HG02571 (cell line): Measurements from ENCODE around the gene SPATS2L.

ENCODE experiments used
- ATAC-seq: cut with Tn5 transposase; IDR thresholded peaks from one replicate; pipeline ENCODE4 v1.9.1; 2021; ENCODE audit warnings: mild to moderate bottlenecking, moderate library complexity; ENCODE audit not compliant: unreplicated experiment

SPATS2L gene

GRCh38 chr2:200348897-200349563 lies 42.5 kb downstream of the SPATS2L start:
- no peak for ATAC-seq

- ATAC-seq = no peak
These were observed 43.4 kb downstream of the SPATS2L start for GRCh38 chr2:200349868-200350267.

GRCh38 chr2:200350850-200351285 lies 44.4 kb downstream of the SPATS2L start:
- ATAC-seq = no peak

- no peak for ATAC-seq
These were observed 45.3 kb downstream of the SPATS2L start for GRCh38 chr2:200351815-200352214.

- no peak for ATAC-seq
These were observed 46.1 kb downstream of the SPATS2L start for GRCh38 chr2:200352636-200353035.

- ATAC-seq = no peak
These were observed 46.6 kb downstream of the SPATS2L start for GRCh38 chr2:200353120-200353519.

GRCh38 chr2:200353874-200354273 lies 47.4 kb downstream of the SPATS2L start:
- ATAC-seq = no peak

GRCh38 chr2:200354833-200355751 lies 48.6 kb downstream of the SPATS2L start:
- ATAC-seq = no peak

DNA sequence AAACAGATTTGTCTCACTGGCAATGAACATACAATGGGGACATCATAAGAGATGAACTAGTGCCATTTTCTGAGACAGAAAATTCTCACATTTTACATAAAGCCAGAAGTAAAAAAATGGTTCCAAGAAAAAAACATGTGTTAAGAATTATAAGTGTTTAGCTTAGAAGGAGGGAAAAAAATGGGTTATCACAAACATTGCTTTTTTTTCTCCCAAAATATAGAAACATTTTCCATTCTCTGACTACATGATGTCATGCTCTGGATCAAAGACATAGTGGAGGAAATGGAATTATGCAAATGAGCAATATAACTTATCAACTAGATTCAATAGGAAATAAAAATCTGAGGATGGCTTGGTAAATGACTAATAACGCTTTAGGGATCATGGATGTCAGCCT lies 49.8 kb downstream of the SPATS2L start:
- ATAC-seq = no peak

DNA sequence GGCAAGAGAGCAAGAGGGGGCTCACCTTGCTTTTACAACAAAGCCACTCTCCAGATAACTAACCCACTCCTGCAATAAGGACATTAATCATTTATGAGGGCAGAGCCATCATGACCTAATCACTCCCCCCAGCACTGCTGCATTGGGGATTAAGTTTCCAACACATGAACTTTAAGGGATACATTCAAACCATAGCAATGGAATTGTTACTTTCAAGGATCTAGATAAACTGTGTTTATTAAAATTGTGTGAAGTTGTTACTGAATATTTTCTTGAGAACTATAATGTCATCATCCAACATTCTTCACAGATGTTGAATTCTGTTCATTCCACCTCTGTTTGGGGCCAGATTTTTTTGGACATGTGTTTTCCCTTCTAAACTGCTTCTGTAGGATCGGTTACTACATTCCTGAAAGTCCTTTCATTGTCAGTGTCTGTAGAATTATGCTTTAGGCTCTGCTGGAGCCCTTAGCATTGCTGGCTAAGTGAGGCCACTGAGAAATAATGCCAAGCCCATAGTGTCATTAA lies 50.4 kb downstream of the SPATS2L start:
- ATAC-seq = no peak

DNA sequence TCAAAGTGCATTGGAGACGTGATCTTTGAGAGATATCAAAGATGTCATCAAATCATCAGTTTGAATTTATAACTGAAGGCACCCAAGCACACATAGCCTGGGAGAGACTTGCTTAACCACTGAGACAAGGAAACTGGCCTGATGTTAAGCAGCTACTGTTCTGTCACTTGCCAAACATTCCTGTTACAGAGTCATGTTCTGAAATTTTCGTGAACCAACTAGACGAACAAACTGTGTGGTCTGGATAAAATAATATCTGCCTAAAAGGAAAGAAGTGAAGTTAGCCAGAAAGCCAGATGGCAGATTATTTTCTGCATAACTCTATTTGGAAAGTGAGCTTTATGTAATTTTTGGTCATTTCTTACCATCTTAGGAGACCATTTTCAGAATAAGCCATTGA lies 51.4 kb downstream of the SPATS2L start:
- ATAC-seq = no peak

DNA sequence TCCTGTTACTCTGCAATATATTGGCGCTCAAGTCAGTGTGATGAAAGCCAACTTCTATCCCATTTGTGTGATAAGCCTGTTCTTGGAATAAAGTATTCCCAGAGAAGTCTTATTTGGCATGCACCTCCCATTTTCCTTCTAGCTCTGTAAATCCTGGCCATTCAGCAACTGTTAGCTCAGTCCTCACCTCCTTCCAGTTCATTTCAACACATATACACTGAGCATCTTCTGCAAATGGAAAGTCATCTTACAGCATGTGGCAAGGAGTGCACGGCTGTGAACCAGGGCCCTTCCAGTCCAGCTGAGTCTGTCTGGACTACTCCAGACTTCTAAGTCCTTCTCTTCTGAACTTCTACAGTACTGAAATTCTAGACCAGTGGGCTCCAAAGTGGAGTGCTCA lies 53.1 kb downstream of the SPATS2L start:
- ATAC-seq = no peak

- ATAC-seq = no peak
These were observed 53.9 kb downstream of the SPATS2L start for GRCh38 chr2:200360364-200360763.

- no peak for ATAC-seq
These were observed 55.9 kb downstream of the SPATS2L start for GRCh38 chr2:200362202-200362917.

DNA sequence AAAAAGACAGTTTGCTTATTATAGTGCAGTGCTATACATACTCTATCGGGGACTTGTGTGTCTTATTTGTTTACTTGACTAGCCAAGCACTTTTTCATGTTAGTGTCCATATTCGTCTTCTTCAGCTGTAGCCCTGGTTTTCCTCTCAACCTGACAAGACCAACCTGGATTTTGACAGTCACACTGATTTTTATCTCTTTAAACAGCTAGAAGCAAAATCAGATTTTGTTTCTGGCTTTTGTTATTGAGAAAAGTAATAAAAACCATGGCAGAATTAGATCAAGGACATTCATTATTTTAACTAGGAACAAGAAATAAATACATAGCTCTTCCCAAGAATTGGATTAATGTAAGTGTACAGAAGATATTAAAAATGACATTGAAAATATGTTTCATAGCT lies 56.8 kb downstream of the SPATS2L start:
- no peak for ATAC-seq

DNA sequence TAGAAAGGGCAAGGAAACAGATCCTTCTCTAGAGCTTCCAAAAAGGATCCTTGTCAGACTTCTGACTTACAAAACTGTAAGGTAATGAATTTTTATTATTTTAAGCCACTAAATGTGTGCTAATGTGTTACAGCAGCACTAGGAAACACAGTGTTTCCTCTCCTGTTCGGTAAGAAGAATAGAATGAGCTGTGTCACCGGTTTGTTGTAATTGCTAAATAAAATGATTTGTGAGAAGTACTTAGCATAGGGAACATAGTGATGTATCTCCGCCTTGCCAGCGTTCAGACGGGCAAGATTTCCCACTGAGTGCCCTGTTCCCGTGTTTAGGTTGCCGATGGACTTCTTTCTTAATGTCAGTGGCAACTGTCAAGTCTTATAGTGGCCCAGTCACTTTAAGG lies 57.6 kb downstream of the SPATS2L start:
- ATAC-seq = no peak

DNA sequence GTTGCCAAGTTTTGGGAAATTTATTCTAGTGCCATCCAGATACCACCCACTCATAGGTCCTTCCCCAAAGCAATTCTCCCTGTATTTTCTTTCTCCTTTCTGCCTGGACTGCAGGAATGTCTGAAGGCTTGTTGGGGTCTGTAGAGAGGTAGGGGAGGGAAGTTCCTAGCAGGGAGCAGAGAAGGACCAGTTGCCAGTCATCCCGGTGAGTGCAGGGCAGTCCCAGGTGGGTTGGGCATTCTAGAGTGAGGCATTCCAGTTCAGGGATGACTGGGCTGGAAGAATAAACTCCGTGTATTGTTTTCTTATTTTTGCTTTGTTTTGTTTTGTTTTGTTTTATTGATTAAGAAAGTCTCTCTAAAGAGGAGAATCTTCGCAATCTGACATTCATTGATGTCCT lies 58.1 kb downstream of the SPATS2L start:
- no peak for ATAC-seq

DNA sequence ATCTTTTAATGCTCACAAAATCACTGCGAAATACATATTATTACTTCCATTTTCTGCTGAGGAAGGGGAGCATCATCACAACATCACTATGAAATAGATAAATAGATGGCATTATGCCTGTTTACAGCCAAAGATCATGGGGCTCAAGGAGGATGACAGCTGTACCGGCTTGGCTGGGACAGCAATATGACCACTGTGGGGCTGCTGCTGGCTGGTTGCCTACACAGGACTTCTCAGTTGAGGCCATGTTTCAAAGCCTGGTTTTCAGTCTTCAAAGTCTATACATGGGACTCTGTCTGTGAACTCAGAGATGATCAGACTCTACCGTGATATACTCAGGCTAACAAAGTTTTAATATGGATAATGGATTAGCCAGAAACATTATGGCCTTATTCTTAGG lies 58.7 kb downstream of the SPATS2L start:
- no peak for ATAC-seq

- ATAC-seq = no peak
These were observed 60.7 kb downstream of the SPATS2L start for GRCh38 chr2:200367155-200367554.

GRCh38 chr2:200369886-200370285 lies 63.4 kb downstream of the SPATS2L start:
- ATAC-seq = no peak

DNA sequence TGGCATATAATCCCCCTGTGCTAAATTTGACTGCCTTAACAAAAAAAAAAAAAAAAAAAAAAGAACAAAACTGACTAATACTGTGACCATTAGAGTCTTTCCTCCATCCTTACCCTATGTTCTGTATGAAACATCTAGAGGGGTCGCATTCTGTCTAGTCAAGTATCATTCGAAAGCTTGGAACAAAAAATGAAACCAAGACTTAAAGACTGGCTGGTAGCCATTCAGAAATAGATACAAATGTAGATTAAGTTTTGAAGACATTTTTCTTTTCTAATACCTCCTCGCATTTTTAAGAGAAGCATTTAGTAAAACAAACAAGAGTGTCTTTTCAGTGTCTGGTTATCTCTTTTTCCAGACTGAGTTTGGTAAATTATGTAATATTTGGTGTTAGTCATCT lies 66.7 kb downstream of the SPATS2L start:
- ATAC-seq = no peak
